Natural killer cell (primary cell): ENCODE data around the gene MT1B. TPM values are rescaled to one million over a fixed set of nuclear protein-coding genes. Genes with fewer than 3 reads are reported as not detected.
A peak's percentile ranks its signal among the peaks of the same experiment; 100 is the strongest.

Experiments used
- ATAC-seq, 3 donors: fragments of 150-1000 bp in 2 of 3; fragments of 200-7000 bp in 1 of 3; cut with Tn5 transposase; 1 replicate in 1 of 3; 2 replicates in 2 of 3; pipeline ENCODE4 v1.10.0; 2021; ENCODE audit warnings: mild to moderate bottlenecking in 2 of 3, moderate library complexity in 2 of 3
- DNase-seq, 2 donors: peaks; one replicate each; pipeline versions ENCODE4 v3.0.0 to v3.0.0-alpha.2; 2013 to 2021; ENCODE audit warnings: mixed read lengths in 1 of 2
- H3K27ac ChIP-seq: one replicate; pipeline ENCODE4 v1.5.1; 2013; ENCODE audit warnings: mild to moderate bottlenecking, low read length
- H3K27me3 ChIP-seq: one replicate; pipeline ENCODE4 v1.6.1; 2013; ENCODE audit warnings: low read length; ENCODE audit not compliant: control insufficient read depth, insufficient read depth
- H3K36me3 ChIP-seq: one replicate; pipeline ENCODE4 v1.6.1; 2013; ENCODE audit warnings: low read length; ENCODE audit not compliant: control insufficient read depth, insufficient read depth
- H3K4me1 ChIP-seq: one replicate; pipeline ENCODE4 v1.6.1; 2013; ENCODE audit warnings: low read length; ENCODE audit not compliant: control insufficient read depth, insufficient read depth
- H3K4me3 ChIP-seq: one replicate; pipeline ENCODE4 v1.5.1; 2013; ENCODE audit warnings: low read length
- H3K9me3 ChIP-seq: one replicate; pipeline ENCODE4 v1.6.1; 2013; ENCODE audit warnings: low read length; ENCODE audit not compliant: control insufficient read depth, insufficient read depth
- H3K27ac Mint-ChIP-seq, 2 donors: one replicate each; pipeline ENCODE4 v1.8.0; 2022; ENCODE audit warnings: mild to moderate bottlenecking in 2 of 2, mixed read lengths in 2 of 2, moderate library complexity in 1 of 2
- H3K27me3 Mint-ChIP-seq, 2 donors: one replicate each; pipeline ENCODE4 v1.8.0; 2022; ENCODE audit warnings: low read depth in 2 of 2, mixed read lengths in 2 of 2
- H3K36me3 Mint-ChIP-seq: one replicate; pipeline ENCODE4 v1.8.0; 2022; ENCODE audit warnings: mixed read lengths
- H3K4me1 Mint-ChIP-seq, 2 donors: one replicate each; pipeline ENCODE4 v1.8.0; 2022; ENCODE audit warnings: mixed read lengths in 2 of 2
- H3K4me3 Mint-ChIP-seq: one replicate; pipeline ENCODE4 v1.8.0; 2022; ENCODE audit warnings: mild to moderate bottlenecking, moderate library complexity, mixed read lengths
- H3K9me3 Mint-ChIP-seq, 2 donors: one replicate each; pipeline ENCODE4 v1.8.0; 2022; ENCODE audit warnings: mixed read lengths in 2 of 2
- CTCF ChIP-seq: fragments of 200-600 bp; IDR thresholded peaks from one replicate; pipeline ENCODE4 v1.8.0; 2022; ENCODE audit warnings: antibody characterized with exemption
- WGBS: methylation state at CpG from one replicate; pipeline ENCODE4 v1.1.7; 2013; ENCODE audit warnings: missing lambda C conversion rate; ENCODE audit not compliant: insufficient coverage; 5-methylcytosine and 5-hydroxymethylcytosine counted together
- intact Hi-C: fragments of 100-400 bp; cut with micrococcal nuclease; formaldehyde crosslinking; loops from one replicate; pipeline ENCODE4 v1.14.2; 2022
- total RNA-seq, 4 donors: library from RNA; stranded (reverse); fragments of 120-200 nt in 1 of 4; gene quantifications; one replicate each; pipeline versions ENCODE4 v1.2.3 to v1.2.4, GENCODE V29; 2013 to 2022

Gene MT1B
- total RNA-seq, 3 donors from 2014 or later (not counting 1 experiment from before 2014, with no cell fraction given), result not detected

GRCh38 chr16:56667581-56668571 lies 16.2 kb downstream of the MT1B start, which contains the start of gene MT1G:
MT1G (minus strand) TSS chr16:56668065; CDS start chr16:56667993, 72 bp downstream.
- intact Hi-C loops, result no loop called here
- H3K4me3 Mint-ChIP-seq, result no peak within 1 kb of the TSS
- H3K4me1 Mint-ChIP-seq, result peaks cover 6 to 27% of the 10 kb centered on the region in 2 donors
- Histone ChIP-seq H3K36me3 (no peaks in the 10 kb centered on the region), H3K27me3 (peaks cover 44% of the 10 kb centered on the region), H3K4me3 (no peak within 1 kb of the TSS), H3K4me1 (peaks cover 5% of the 10 kb centered on the region), H3K27ac (no peak within 1 kb of the TSS), H3K9me3 (no peaks in the 10 kb centered on the region)
- DNase-seq (peak in 1 of 2 donors; percentile 46), ATAC-seq (peak; percentile 47 to 61 (median 49))
- H3K27me3 Mint-ChIP-seq, result peaks cover 72 to 88% of the 10 kb centered on the region in 2 donors
- no peaks in the 10 kb centered on the region for H3K9me3 Mint-ChIP-seq
- H3K27ac Mint-ChIP-seq, result no peak within 1 kb of the TSS
- 10% methylated on average over 46 of the region's 46 CpGs for WGBS
- no peak for TF ChIP-seq CTCF
- H3K36me3 Mint-ChIP-seq, result peaks cover 5% of the 10 kb centered on the region

- Histone ChIP-seq H3K4me3 (no peak within 1 kb of the TSS), H3K27me3 (peaks cover 37% of the 10 kb centered on the region), H3K9me3 (no peaks in the 10 kb centered on the region), H3K36me3 (no peaks in the 10 kb centered on the region), H3K4me1 (peaks cover 3% of the 10 kb centered on the region), H3K27ac (no peak within 1 kb of the TSS)
- DNase-seq (peak in 1 of 2 donors; percentile 12), ATAC-seq (no peak)
- intact Hi-C loops, result no loop called here
- peaks cover 0 to 20% of the 10 kb centered on the region in 2 donors for H3K4me1 Mint-ChIP-seq
- no peak within 1 kb of the TSS for H3K4me3 Mint-ChIP-seq
- no peak within 1 kb of the TSS for H3K27ac Mint-ChIP-seq
- no peaks in the 10 kb centered on the region for H3K9me3 Mint-ChIP-seq
- TF ChIP-seq CTCF, result no peak
- H3K36me3 Mint-ChIP-seq, result no peaks in the 10 kb centered on the region
- peaks cover 69 to 87% of the 10 kb centered on the region in 2 donors for H3K27me3 Mint-ChIP-seq
- 11% methylated on average over 38 of the region's 38 CpGs for WGBS
Measured at GRCh38 chr16:56669005-56669839, 17.5 kb downstream of the MT1B start, which contains the start of gene MT1H. MT1H (plus strand) TSS chr16:56669814; CDS start chr16:56669885, 71 bp downstream.

- no peaks in the 10 kb centered on the region for H3K36me3 Mint-ChIP-seq
- no peak overlapping the region for H3K27ac Mint-ChIP-seq
- H3K4me3 ChIP-seq, result no peak overlapping the region
- H3K27me3 ChIP-seq, result peaks cover 33% of the 10 kb centered on the region
- H3K4me1 Mint-ChIP-seq, result peaks cover 0 to 20% of the 10 kb centered on the region in 2 donors
- DNase-seq (no peak), ATAC-seq (no peak)
- WGBS, result 13% methylated on average over 18 of the region's 19 CpGs
- no peak overlapping the region for H3K27ac ChIP-seq
- no peaks in the 10 kb centered on the region for H3K9me3 ChIP-seq
- no peaks in the 10 kb centered on the region for H3K9me3 Mint-ChIP-seq
- intact Hi-C loops, result no loop called here
- peaks cover 3% of the 10 kb centered on the region for H3K4me1 ChIP-seq
- no peaks in the 10 kb centered on the region for H3K36me3 ChIP-seq
- TF ChIP-seq CTCF, result no peak
- H3K27me3 Mint-ChIP-seq, result peaks cover 68 to 85% of the 10 kb centered on the region in 2 donors
- no peak overlapping the region for H3K4me3 Mint-ChIP-seq
Measured at GRCh38 chr16:56669840-56670619, 18.3 kb downstream of the MT1B start.
